Inflammatory macrophage treated with lipopolysaccharide for 4 hours (primary cell): ENCODE results near the gene HYAL1.
"Not testable (repeated sequence)": the region's sequence is repeated elsewhere in the genome, so short reads cannot be mapped to it uniquely, and the experiment has no call there.

Experiments
- DNase-seq: peaks from one replicate; pipeline ENCODE4 v3.0.0-alpha.2; 2020

HYAL1 gene

DNA sequence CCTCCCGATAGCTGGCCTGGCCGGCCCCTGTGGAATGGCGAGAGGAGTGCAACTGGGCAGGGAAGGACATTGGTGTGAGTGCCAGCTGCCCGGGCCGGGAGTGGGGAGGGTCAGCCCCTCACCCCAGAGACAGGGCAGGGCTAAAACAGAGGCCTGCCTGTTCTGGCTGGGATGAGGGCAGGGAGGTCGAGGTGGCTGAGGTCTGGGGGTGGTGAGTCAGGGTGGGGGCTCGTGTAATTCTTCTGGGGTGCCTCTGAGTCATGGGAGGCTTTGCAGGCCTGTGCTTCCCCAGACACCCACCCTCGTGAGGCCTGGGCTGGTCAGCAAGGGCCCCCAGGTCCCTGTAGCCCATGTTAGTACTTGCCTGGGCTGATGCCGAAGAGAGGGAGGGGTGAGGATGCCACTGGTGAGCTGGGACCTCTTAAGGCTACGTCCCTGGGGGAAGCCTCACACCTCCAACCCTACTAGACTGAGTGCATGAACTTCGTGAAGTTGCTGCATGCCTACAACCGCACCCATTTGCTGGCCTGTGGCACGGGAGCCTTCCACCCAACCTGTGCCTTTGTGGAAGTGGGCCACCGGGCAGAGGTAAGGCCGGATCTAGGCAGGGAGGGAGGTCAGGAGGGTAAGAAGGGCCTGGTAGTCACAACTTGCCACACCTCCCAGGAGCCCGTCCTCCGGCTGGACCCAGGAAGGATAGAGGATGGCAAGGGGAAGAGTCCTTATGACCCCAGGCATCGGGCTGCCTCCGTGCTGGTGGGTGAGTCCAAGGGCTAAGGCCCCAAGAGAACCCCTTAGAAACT, 32.8 kb downstream of the HYAL1 start:
- no peak for DNase-seq

DNA sequence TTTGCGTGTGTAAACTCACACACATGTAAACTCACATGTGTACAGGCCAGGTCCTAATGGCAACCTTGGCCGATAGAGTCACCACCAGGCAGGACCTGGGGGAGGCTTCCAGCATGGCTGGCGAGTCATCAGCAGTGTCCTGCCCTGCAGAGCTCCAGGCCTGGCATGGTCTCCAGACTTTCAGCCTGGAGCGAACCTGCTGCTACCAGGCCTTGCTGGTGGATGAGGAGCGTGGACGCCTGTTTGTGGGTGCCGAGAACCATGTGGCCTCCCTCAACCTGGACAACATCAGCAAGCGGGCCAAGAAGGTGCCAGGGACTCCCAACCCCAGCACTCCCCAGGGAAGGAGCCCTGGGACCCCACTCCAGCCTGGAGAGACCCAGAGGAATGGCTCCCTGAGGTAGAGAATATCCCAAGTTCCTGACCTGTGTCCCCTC, 33.4 kb downstream of the HYAL1 start:
- DNase-seq: no peak

DNA sequence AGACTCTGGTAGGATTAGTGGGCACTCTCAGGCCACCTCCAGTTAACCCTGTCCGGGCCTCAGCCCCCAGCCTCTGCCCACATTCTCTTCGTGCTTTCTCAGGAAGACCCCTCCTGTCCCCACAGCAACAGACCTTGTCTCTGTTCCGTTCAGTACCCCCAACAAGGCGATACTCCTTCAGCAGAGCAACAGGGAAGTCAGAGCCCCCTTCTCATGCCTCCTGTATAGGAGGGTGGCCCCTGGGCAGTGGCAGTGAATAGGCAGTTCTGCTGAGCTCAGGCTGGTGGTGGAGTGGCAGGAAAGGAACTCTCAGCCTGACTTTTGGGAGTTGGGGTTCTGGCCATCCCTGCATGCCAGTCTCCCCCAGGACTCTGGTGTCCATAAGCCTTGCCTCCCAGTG, 33.9 kb downstream of the HYAL1 start:
- no peak for DNase-seq

DNA sequence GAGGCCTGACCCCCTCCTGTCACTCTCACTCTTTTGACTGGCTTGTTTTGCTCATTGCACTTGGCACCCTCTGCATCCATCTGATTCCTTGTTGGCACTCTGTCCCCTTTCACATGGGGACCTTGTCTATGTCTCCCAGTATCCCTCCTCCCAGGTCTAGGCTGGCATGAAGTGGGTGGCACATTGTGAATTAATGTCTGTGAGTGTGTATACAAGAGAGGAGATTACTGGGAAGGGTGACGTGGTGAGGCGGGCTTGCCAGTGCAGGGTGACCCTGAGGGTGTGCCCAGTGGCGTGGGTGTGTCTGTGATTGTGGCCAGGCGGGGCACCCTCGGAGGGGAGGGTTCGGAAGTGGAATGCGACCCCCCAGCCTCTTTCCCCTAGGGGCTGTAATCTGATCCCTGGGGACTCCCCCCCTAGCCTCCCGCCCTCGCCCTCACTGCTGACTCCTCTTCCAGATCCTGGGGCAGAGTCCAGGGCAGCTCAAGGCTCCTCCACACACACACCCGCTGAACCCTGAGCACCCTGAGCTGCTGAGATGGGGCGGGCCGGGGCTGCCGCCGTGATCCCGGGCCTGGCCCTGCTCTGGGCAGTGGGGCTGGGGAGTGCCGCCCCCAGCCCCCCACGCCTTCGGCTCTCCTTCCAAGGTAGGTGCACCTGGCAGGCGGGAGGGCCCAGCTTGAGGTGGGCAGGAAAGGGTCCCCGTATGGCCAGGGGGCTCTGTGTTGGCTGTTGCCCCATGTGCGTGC, 34.5 kb downstream of the HYAL1 start, which contains the start of gene SEMA3B:
Gene SEMA3B (plus strand): TSS at position 445 of the 749 bp plus-strand sequence. CDS start 94 bp downstream, at position 539.
- DNase-seq: no peak

DNA sequence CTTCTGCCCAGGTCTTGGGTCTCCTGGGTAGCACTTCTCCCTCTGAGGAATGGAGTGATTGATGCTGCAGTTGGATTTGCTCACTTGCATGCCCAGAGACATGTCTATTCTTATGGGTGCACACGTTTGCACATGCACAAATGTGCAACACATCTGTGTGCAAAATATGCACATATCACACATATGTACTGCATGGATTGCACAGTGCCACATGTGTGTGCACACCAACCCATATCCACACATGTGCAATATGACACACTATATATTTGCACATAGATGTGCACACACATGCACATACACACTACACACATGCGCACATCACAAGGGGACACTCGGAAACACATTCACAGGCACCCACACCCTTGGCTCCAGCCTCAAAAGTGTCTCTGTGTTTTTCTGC, 35.1 kb downstream of the HYAL1 start:
- no peak for DNase-seq

DNA sequence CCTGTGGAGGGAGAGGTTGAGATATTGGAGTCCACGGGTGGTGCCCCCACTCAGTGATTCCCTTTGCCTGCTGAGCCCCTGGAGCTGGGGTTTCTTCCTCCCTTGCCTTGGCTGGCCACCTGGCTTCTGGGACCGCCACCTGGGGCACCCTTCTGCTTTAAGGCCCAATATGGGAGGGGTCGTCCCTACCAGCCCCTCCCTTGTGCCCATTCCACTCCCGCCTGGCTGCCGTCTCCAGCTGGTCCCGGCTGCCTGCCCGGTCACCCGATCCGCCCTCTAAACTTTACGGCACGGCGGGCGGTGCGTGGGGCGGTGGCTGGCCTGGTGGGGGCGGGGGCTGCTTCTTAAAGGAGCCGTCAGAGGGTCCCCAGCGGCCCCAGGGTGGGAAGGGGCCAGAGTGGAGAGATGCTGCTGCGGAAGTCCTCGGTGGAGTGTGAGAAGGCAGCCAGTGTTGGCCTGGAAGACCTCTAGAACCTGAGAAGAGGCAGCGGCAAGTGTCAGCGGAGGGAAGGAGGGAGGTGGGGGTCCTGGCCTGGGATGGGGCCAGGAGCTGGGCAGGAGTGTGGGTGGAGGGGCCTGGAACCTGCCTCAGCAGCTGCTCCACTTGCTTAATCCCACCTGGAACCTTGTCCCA, 36.0 kb downstream of the HYAL1 start:
- DNase-seq: no peak

DNA sequence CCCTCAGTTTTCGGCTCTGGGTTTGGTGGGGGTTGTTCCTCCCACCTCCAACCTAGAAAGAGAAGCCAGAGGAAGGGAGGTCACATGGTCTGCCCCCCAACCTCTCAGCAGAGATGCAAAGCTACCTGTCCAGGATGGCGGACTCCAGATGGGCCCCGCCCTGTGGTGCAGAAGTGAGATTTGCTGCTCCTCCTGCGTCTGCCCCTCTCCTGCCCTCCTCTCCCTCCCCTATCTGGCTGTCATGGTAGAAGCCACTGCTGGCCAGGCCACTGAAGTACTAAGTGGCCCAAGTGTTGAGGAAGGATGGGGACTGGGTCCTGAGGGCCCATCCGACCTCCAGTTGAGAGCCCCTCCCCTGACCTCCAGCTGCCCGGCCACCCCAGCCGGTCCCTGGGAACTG, 36.5 kb downstream of the HYAL1 start:
- no peak for DNase-seq

DNA sequence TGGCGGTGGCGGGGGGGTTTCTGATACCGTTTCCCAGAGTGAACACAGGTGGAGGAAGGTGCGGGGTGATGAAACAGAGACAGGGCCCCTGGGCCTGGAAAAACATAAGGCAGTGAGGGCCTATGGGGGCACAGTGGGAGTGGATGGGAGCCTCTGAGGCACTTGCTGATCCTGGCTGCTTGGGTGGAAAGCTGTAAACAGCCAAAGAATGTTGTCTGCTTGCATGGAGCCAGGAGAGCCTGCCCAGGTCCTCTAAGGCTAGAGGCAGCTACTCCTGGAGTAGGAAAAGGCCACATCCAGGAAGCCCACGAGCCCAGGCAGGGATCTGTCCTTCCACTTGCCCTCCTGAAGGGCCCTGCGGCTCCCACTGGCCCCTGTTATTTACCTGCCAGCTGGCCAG, 37.4 kb downstream of the HYAL1 start:
- no peak for DNase-seq

DNA sequence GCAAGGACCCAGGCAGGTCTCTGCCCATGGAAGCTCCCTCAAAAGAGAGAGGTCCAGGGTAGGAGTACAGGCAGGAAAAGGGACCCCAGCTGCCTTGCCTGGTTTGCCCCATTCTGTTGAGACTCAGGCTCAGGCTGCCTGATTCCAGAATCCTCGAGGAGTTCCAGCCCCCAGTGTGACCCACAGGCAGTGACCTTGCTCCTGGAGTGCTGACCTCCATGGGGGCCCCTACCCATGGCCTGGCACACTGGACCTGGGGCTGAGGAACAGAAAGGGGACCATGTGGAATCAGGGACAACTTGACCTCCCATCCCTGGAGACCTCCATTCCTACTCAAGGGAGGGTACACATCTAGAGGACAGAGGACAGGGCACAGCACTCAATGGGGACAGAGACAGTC, 37.8 kb downstream of the HYAL1 start:
- DNase-seq: no peak

DNA sequence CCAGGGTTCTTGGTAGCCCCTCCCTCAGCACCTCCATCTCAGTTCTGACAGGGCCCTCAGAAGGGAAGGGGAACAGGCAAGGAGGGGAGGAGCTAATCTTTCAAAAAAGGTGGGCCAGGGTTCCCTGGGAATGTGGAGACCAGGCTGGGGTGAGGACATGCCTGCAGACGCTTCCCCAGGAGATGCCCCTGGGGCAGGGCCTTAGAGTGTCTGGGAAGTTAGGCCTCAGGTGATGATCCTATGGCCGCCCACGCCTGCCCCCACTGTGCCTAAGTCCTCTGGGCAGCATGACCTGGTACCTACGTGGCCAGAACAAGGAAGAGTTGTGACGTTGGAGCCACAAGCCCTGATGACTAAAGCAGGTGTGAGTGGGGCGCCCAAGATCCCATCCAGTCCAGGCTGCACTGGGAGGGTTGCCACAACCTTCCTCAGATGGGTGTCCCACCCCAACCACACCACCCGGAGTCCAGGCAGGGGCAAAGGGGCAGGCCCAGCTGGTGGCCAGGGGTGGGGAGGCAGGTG, 38.3 kb downstream of the HYAL1 start:
- DNase-seq: no peak

DNA sequence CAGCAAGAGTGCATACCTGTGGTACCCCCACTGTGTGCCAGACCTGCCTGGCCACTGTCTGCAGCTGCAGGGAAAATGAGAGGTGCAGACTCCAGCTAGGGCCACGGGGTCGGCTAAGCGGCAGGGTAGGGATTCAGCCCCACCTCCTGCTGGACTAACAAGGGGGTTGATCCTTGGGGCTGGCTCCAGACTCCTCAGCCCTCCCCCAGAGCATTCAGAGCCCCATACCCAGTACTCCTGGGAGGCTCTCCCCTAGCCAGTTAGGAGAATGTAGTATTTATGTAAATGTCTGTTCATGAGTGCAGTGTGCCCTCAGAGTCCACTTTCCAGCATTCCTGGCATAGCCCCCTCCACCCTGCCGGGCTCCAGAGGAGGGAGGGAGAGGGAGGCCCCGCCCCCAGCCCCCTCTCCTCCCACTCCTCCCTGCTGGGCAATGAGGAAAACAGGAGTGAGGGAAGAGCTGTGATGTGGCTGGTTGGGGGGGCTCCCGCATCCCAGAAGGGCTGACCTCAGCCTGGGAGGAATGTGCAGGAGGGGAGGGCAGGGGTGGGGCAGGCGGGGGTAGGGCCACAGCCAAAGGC, 38.9 kb downstream of the HYAL1 start:
- no peak for DNase-seq

DNA sequence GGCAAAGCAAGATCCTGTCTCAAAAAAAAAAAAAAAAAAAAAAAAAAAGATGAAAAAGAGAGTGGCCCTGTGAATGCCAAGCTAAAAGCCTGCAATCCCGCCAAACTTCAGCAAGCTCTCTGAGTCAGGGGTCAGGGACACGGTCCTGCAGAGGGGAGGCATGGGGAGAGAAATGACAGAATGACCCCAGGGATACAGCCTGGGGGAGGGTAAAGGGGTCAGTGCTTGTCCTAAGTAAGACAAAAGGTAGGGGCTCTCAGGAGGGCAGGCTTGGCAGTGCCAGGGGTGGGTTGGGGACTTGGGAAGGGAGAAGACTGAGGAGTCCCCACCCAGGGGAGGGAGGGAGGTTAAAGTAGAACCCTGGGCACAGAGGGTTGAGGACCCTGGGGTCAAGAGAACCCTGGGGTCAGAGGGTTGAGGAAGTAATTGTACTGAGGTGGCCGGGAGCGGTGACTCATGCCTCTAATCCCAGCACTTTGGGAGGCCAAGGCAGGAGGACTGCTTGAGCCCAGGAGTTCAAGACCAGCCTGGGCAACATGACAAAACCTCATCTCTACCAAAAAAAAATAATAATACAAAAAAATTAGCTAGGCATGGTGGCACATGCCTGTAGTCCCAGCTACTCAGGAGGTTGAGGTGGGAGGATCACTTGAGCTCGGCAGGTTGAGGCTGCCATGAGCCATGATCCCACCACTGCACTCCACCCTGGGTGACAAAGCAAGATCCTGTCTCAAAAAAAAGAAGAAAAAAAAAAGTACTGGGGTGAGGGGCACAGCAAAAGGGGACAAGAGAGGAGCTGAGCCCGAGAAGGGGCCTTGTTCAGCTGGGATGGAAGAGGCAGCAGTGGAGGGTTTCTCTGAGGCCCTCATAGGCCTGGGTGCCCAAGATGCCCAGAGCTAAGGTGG, 39.6 kb downstream of the HYAL1 start:
- no peak for DNase-seq

DNA sequence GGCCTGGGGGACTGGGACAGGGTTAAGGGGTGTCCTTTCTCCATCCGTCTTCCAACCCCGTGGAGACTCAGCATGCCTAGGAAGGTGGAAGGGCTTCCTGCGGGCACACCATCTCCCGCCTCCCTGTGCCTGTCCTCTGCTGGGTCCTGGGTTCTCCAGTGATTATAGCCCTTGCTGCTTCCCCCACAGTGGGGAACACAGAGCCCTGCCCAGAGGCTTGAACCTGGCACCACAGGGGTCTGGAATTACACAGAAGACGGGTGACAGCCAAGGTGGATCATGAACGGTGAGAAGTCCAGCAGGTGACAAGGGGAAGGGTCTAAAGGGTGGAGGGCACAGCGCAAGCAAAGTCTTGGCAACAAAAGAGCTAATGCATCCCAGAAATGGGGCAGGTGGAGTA, 40.6 kb downstream of the HYAL1 start:
- no peak for DNase-seq

DNA sequence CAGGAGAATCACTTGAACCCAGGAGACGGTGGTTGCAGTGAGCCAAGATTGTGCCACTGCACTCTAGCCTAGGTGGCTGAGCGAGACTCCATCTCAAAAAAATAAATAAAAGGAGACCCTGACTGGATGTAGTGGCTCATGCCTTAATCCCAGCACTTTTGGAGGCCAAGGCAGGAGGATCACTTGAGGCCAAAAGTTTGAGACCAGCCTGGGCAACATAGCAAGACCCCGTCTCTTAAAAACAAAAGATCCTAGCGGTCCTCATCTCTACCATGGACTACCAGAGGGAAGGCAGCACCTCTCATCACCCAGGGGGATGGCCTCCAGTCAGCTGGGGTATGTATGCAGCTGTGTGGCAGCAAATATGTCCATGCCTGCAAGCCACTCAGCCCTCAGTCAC, 41.2 kb downstream of the HYAL1 start:
- not testable (repeated sequence) for DNase-seq

DNA sequence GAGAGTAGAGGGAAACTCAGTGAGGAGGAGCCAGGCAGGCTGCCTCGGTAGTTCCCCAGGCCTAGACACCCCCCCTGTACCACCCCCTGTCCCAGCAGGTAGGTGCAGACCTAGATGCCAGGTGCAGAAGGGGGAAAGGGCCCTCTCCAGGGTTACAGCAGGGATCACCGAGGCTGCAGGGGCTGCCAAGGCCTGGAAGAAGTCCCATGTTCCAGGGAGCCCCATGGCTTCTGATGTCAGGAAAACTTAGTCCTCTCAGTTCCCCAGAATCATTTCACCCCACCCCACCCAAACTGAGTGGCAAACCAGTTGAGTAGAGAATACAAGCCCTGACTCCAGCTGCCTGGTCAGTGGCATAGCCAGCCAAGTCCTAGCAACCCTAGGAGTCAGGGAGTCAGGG, 41.9 kb downstream of the HYAL1 start:
- DNase-seq: no peak

DNA sequence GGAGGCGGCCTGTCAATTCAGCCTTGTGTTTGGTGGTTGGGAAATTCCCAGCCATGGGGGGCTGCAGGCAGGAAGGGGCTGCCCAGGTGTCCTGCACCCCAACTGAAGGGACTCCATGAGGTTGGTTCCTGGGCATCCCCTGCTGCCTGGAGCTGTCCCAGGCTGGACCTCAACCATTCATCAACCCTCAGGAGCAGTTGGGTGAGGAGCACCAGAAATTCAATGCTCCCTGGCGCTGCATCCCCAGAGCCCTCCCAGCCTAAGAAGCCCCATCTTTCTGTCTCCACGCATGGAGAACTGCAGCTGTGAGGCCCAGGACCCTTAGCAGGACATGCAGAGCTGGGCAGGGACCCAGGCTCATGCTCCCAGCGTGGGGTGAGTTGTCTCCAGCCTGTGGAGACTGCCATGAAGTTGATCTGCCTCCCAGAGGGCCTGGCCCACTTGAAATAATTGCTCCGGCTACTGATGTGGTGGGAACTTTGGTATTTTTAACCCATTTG, 42.4 kb downstream of the HYAL1 start:
- DNase-seq: no peak

DNA sequence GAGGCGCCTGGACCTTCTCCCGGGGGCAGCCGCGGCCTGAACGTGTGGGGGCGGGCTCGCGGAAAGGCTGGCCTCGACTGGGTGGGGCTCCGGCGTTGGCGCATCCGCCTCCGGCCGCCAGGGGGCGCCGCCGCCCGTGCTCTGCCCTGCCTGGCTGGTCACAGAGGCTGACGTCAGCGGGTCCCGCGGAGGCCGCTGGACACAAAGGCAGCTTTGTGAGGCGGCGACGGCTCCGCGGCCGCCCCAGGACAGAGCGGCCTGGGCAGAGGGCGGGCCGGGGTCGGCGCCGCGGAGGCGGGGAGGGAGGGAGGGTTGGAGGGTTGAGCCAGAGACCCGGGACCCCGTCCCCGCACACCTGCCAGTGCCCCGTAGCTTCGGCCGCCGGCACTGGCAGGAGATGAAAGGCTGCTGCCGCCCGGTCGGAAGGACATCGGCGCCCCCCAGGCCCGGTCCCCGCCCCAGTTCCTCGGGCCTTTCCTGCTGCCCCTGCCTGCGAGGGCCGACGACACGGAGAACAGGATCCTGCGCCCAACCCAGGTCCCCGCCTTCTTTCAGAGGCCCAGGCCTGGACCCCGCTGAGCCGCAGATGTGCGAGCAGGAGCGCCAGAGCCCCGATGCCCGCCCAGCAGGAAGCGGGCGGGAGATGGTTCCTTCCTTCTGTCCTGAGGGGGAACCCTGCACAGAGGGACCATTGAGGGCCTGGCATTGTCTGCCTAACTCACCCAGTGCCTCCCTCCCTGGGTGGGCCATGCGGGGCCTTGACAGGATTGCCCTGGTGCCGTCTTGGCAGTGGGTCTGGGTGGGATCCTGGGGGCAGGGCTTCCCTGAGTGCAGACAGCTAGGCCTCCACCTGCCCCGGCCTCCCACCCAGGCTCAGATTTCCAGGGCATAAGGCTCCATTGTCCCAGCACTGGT, 43.1 kb downstream of the HYAL1 start:
- DNase-seq: peak; percentile 90

DNA sequence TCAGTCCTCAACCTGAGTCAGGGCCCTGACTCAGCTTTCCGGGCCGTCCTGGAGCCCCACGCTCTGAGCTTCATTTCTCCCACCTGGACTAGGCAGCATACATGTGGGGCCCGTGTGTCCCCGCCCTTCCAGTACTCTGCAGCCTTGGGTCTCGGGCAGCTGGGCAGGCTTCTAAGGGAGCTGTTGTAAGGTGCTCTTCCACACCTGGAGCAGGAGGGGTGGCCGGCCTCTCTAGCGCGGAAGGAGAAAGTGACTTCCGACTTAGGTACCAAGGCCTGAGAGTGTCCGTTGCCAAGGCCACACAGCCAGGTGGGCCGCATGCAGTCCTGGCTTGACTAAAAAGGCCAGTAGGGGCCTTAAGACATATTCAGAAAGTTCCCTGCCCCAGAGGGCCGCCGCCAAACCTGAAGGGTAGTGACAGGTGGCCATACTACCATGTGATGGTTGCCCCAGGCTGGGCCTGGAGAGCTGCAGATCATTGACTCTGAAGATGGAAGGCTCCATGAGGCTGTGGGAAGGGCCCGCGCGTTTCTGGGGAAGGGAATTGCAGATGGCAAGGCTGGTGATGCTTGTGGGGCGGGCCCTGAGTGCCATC, 43.8 kb downstream of the HYAL1 start:
- no peak for DNase-seq

DNA sequence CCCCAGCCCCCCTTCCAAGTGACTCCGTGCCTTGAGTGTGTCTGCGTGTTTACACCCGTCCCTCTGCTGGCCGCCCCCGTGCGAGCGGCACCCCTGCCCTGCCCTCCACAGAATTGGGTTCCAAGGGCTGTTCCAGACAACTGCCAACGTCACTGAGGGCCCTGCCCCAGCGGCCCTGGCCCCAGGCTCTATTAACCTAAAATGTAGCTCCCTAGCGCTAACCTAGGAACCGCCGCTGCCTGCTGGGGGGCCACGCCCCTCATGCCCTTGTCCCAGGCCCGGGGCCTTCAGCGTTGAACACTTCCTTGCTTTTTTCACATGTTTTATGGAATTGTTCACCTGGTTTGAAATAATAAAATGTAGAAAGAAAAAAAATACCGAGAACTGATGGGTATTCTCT, 44.4 kb downstream of the HYAL1 start:
- DNase-seq: no peak

DNA sequence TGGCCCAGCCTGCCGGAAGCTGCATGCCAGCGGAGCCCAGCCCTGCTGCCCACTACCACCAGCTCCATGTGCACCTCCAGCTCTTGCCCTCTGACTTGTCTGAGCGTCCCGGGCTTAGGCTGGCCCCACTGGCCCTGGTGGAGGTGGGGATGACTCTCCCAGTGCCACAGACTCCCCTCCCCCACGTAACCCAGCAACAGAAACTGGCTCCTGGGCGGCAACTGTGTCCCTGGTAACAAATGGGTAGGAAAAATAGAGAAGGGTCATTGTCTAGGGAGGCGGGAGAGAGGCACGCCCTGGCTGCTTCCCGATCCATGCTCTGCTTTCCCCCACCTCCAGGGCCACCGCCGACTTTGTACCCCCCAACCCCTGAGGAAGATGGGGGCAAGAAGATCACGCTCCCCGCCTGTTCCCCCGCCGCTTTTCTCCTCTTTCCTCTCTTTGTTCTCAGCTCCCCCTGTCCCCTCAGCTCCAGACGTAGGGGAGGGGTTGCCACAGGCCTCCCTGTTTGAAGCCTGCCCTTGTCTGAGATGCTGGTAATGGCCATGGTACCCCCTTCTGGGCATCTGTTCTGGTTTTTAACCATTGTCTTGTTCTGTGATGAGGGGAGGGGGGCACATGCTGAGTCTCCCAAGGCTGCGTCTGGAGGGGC, 45.2 kb downstream of the HYAL1 start:
- no peak for DNase-seq
